NCI-H345 (cell line): ENCODE measurements around the gene WAS.
"Not testable (repeated sequence)": the region's sequence is repeated elsewhere in the genome, so short reads cannot be mapped to it uniquely, and the experiment has no call there.

Experiments used
- DNase-seq: peaks from one replicate; lab custom pipeline; 2025; lab: John Stamatoyannopoulos, UW

Gene WAS

GRCh38 chrX:48685416-48685815 lies 1.8 kb downstream of the WAS start:
- no peak for DNase-seq

- no peak for DNase-seq
These were observed 5.0 kb downstream of the WAS start for GRCh38 chrX:48688531-48689150.

- no peak for DNase-seq
These were observed 5.8 kb downstream of the WAS start for GRCh38 chrX:48689208-48689920.

- DNase-seq = not testable (repeated sequence)
These were observed 8.1 kb downstream of the WAS start for GRCh38 chrX:48691746-48692145.

- no peak for DNase-seq
These were observed 11.4 kb downstream of the WAS start for GRCh38 chrX:48694776-48695533.

- DNase-seq = no peak
These were observed 11.9 kb downstream of the WAS start for GRCh38 chrX:48695534-48695896.

- peak; percentile 9 for DNase-seq
These were observed 12.3 kb downstream of the WAS start for GRCh38 chrX:48695925-48696300.

GRCh38 chrX:48696301-48696908 lies 12.8 kb downstream of the WAS start, which contains the start of gene SUV39H1:
TSS of gene SUV39H1 (plus strand) at chrX:48696734. CDS start at chrX:48696785, 51 bp downstream.
- peak; percentile 92 for DNase-seq

GRCh38 chrX:48696909-48697727 lies 13.5 kb downstream of the WAS start:
- peak; percentile 71 for DNase-seq

GRCh38 chrX:48698306-48698705 lies 14.7 kb downstream of the WAS start:
- DNase-seq = no peak

GRCh38 chrX:48700246-48700645 lies 16.6 kb downstream of the WAS start:
- DNase-seq = no peak

- DNase-seq = no peak
These were observed 17.5 kb downstream of the WAS start for GRCh38 chrX:48700951-48701653.

- no peak for DNase-seq
These were observed 18.4 kb downstream of the WAS start for GRCh38 chrX:48702032-48702431.

- no peak for DNase-seq
These were observed 19.1 kb downstream of the WAS start for GRCh38 chrX:48702716-48703115.

- no peak for DNase-seq
These were observed 19.6 kb downstream of the WAS start for GRCh38 chrX:48703228-48703627.

GRCh38 chrX:48703642-48704481 lies 20.3 kb downstream of the WAS start:
- DNase-seq = no peak

GRCh38 chrX:48705871-48706270 lies 22.3 kb downstream of the WAS start:
- DNase-seq = no peak

- DNase-seq = no peak
These were observed 26.0 kb downstream of the WAS start for GRCh38 chrX:48709522-48710112.

GRCh38 chrX:48711162-48711928 lies 27.7 kb downstream of the WAS start:
- no peak for DNase-seq
